Keratinocyte (primary cell): ENCODE measurements around the gene C22orf39. TPM values are rescaled to one million over a fixed set of nuclear protein-coding genes. Genes with fewer than 3 reads are reported as not detected.
"Not testable (repeated sequence)": the region's sequence is repeated elsewhere in the genome, so short reads cannot be mapped to it uniquely, and the experiment has no call there.

ENCODE experiments used
- DNase-seq: peaks from one replicate; pipeline ENCODE4 v3.0.0-alpha.2; 2011; ENCODE audit warnings: low read depth, missing footprints, low spot score
- FAIRE-seq: peaks from 2 replicates; lab custom pipeline; 2011; peaks lifted over from hg19 to GRCh38; lab: Jason Lieb, UNC
- H2AFZ ChIP-seq: 2 replicates; pipeline ENCODE4 v1.6.0; 2012; ENCODE audit warnings: low read length, control low read depth, inconsistent platforms; ENCODE audit not compliant: control insufficient read depth
- H3K27ac ChIP-seq: 2 replicates; pipeline ENCODE4 v1.5.1; 2011; ENCODE audit warnings: low read length; ENCODE audit not compliant: control insufficient read depth, insufficient read depth
- H3K27me3 ChIP-seq: 3 replicates; pipeline ENCODE4 v1.6.0; 2011; ENCODE audit warnings: low read length; ENCODE audit not compliant: control insufficient read depth, insufficient read depth; ENCODE audit errors: extremely low read depth
- H3K36me3 ChIP-seq, 2 experiments: 2 replicates in 1 of 2; 3 replicates in 1 of 2; pipeline ENCODE4 v1.5.1; 2011; ENCODE audit warnings: low read length in 2 of 2, mild to moderate bottlenecking in 1 of 2; ENCODE audit not compliant: control insufficient read depth in 2 of 2, insufficient read depth in 2 of 2; ENCODE audit errors: extremely low read depth in 1 of 2
- H3K4me1 ChIP-seq: 3 replicates; pipeline ENCODE4 v1.5.1; 2011; ENCODE audit warnings: low read length; ENCODE audit not compliant: control insufficient read depth, insufficient read depth; ENCODE audit errors: extremely low read depth
- H3K4me2 ChIP-seq: 3 replicates; pipeline ENCODE4 v1.6.0; 2011; ENCODE audit warnings: low read depth, low read length; ENCODE audit not compliant: control insufficient read depth, insufficient read depth; ENCODE audit errors: extremely low read depth
- H3K4me3 ChIP-seq, 3 experiments: fragments of 200-600 bp in 1 of 3; sonication (generic) in 1 of 3; 2 replicates in 2 of 3; 3 replicates in 1 of 3; pipeline ENCODE4 v1.5.1; 2011 to 2016; ENCODE audit warnings: low read length in 3 of 3, mild to moderate bottlenecking in 3 of 3, control low read depth in 2 of 3, inconsistent platforms in 1 of 3, low read depth in 1 of 3, mixed read lengths in 1 of 3, mixed run types in 1 of 3, moderate library complexity in 1 of 3; ENCODE audit not compliant: control insufficient read depth in 2 of 3, insufficient read depth in 2 of 3; ENCODE audit errors: extremely low read depth in 1 of 3
- H3K79me2 ChIP-seq: 2 replicates; pipeline ENCODE4 v1.6.0; 2012; ENCODE audit warnings: low read length; ENCODE audit not compliant: control insufficient read depth, insufficient read depth
- H3K9ac ChIP-seq: 3 replicates; pipeline ENCODE4 v1.6.0; 2011; ENCODE audit warnings: low read length; ENCODE audit not compliant: control insufficient read depth, insufficient read depth; ENCODE audit errors: extremely low read depth
- H3K9me1 ChIP-seq: 3 replicates; pipeline ENCODE4 v1.6.0; 2011; ENCODE audit warnings: low read length; ENCODE audit not compliant: control insufficient read depth, insufficient read depth; ENCODE audit errors: extremely low read depth
- H3K9me3 ChIP-seq: 2 replicates; pipeline ENCODE4 v1.5.1; 2012; ENCODE audit warnings: low read depth, low read length; ENCODE audit not compliant: control insufficient read depth
- H4K20me1 ChIP-seq: 3 replicates; pipeline ENCODE4 v1.6.0; 2011; ENCODE audit warnings: low read length; ENCODE audit not compliant: control insufficient read depth, insufficient read depth; ENCODE audit errors: extremely low read depth
- CTCF ChIP-seq, 3 experiments: IDR thresholded peaks in 1 of 3; conservative IDR thresholded peaks in 1 of 3; optimal IDR thresholded peaks in 1 of 3; 2 replicates in 2 of 3; 3 replicates in 1 of 3; pipeline versions ENCODE3 to v1.5.1; 2011; ENCODE audit warnings: low read length in 3 of 3, mild to moderate bottlenecking in 3 of 3, moderate library complexity in 2 of 3, control low read depth in 1 of 3, inconsistent platforms in 1 of 3; ENCODE audit not compliant: insufficient read depth in 2 of 3; ENCODE audit errors: extremely low read depth in 1 of 3
- EZH2 ChIP-seq: IDR thresholded peaks from one replicate; pipeline ENCODE4 v1.6.1; 2012; ENCODE audit warnings: inconsistent platforms, mild to moderate bottlenecking, low read length, moderate library complexity
- dilution Hi-C: fragments of 300-500 bp; cut with MboI; formaldehyde crosslinking; loops from one replicate; pipeline ENCODE4 v1.7.0; 2020; ENCODE audit warnings: low sequenced_read_pairs; ENCODE audit not compliant: extremely low pct_ligation_motif_present
- polyA plus RNA-seq, 5 experiments: library from polyadenylated mRNA; depleted of rRNA in 3 of 5; stranded (reverse) in 3 of 5; stranded (forward) in 1 of 5; unstranded in 1 of 5; fragments of >200 nt; gene quantifications; 1 replicate in 1 of 5; 2 replicates in 3 of 5; 3 replicates in 1 of 5; pipeline versions ENCODE4 v1.2.1 to v1.2.3, GENCODE V29; 2011 to 2012; ENCODE audit warnings: missing spikeins in 2 of 5, low read depth in 1 of 5, low replicate concordance in 1 of 5

Gene C22orf39
- polyA plus RNA-seq, 1 donor (not counting 4 experiments of a cell fraction or from before 2014, with no cell fraction given): 13.8 TPM

- DNase-seq: no peak
- Histone ChIP-seq H3K79me2 (peaks cover 35% of the 10 kb centered on the region), H3K36me3 (peaks cover 9 to 11% of the 10 kb centered on the region in 2 experiments), H3K9ac (no peak overlapping the region), H3K27me3 (no peaks in the 10 kb centered on the region), H3K9me3 (no peaks in the 10 kb centered on the region), H3K9me1 (no peaks in the 10 kb centered on the region), H3K4me2 (no peak overlapping the region), H3K4me3 (no peak overlapping the region), H2AFZ (no peak overlapping the region), H3K27ac (no peak overlapping the region), H3K4me1 (no peaks in the 10 kb centered on the region), H4K20me1 (peaks cover 2% of the 10 kb centered on the region)
- dilution Hi-C loops: no loop called here
- FAIRE-seq: no peak
- TF ChIP-seq EZH2 (no peak), CTCF (optimal IDR thresholded peaks at IDR 0.05 in 1 of 3, IDR thresholded peaks at IDR 0.05 in 1 of 3, conservative IDR thresholded peaks at IDR 0.05 in 1 of 3; ENCODE audit: extremely low read depth in 1 of 3, insufficient read depth in 2 of 3, low read length in 3 of 3) (no peak)
Observed at GRCh38 chr22:19440411-19441195, 6.9 kb downstream of the C22orf39 start.

- Histone ChIP-seq H3K36me3 (peaks cover 7 to 15% of the 10 kb centered on the region in 2 experiments), H3K4me1 (peaks cover 2% of the 10 kb centered on the region), H3K4me3 (no peak overlapping the region), H3K27ac (no peak overlapping the region), H3K9me3 (no peaks in the 10 kb centered on the region), H3K27me3 (no peaks in the 10 kb centered on the region), H3K9ac (no peak overlapping the region), H3K4me2 (no peak overlapping the region), H3K9me1 (no peaks in the 10 kb centered on the region), H4K20me1 (peaks cover 2% of the 10 kb centered on the region), H3K79me2 (peaks cover 14% of the 10 kb centered on the region), H2AFZ (no peak overlapping the region)
- dilution Hi-C loops: no loop called here
- DNase-seq: no peak
- TF ChIP-seq EZH2: no peak
- no peak for TF ChIP-seq CTCF (optimal IDR thresholded peaks at IDR 0.05 in 1 of 3, IDR thresholded peaks at IDR 0.05 in 1 of 3, conservative IDR thresholded peaks at IDR 0.05 in 1 of 3; ENCODE audit: extremely low read depth in 1 of 3, insufficient read depth in 2 of 3, low read length in 3 of 3)
- FAIRE-seq: no peak
Observed at GRCh38 chr22:19438298-19438697, 9.2 kb downstream of the C22orf39 start.

GRCh38 chr22:19436444-19437161 is 10.9 kb downstream of the C22orf39 start:
- H3K27ac ChIP-seq, H3K27me3 ChIP-seq, DNase-seq, H3K9ac ChIP-seq, H4K20me1 ChIP-seq, H3K9me3 ChIP-seq, H3K9me1 ChIP-seq, H2AFZ ChIP-seq, H3K79me2 ChIP-seq, H3K4me1 ChIP-seq, FAIRE-seq, dilution Hi-C loops, H3K4me2 ChIP-seq, H3K4me3 ChIP-seq: not testable (repeated sequence)
- H3K36me3 ChIP-seq: peaks cover 7 to 15% of the 10 kb centered on the region in 2 experiments
